Thoracic aorta (tissue), 2 donors: Measurements from ENCODE around the gene LCMT1. TPM values are rescaled to one million over a fixed set of nuclear protein-coding genes. Genes with fewer than 3 reads are reported as not detected.

Source experiments
- ATAC-seq: fragments of 150-250 bp; one replicate; pipeline ENCODE4 v1.8.0; 2017; ENCODE audit warnings: low read depth; ENCODE audit not compliant: insufficient number of reproducible peaks, low FRiP score
- DNase-seq: peaks from one replicate; pipeline ENCODE4 v3.0.0-alpha.2; 2020; ENCODE audit warnings: low spot score
- H3K27ac ChIP-seq, 2 donors: fragments of 200-600 bp; sonication (generic); 1 replicate in 1 of 2; 2 replicates in 1 of 2; pipeline ENCODE4 v1.5.1; 2016; ENCODE audit warnings: mild to moderate bottlenecking in 2 of 2, moderate library complexity in 2 of 2
- H3K27me3 ChIP-seq: fragments of 200-600 bp; sonication (generic); replicated peaks from 2 replicates; pipeline ENCODE4 v1.6.0; 2016; ENCODE audit warnings: mild to moderate bottlenecking; ENCODE audit not compliant: insufficient read depth
- H3K36me3 ChIP-seq: fragments of 200-600 bp; sonication (generic); one replicate; pipeline ENCODE4 v1.5.1; 2016
- H3K4me1 ChIP-seq, 2 donors: fragments of 200-600 bp; sonication (generic); 1 replicate in 1 of 2; 2 replicates in 1 of 2; pipeline versions ENCODE4 v1.5.1 to v1.6.0; 2016; ENCODE audit warnings: low read depth in 2 of 2, mild to moderate bottlenecking in 1 of 2; ENCODE audit not compliant: control insufficient read depth in 1 of 2
- H3K4me3 ChIP-seq: fragments of 200-600 bp; sonication (generic); 2 replicates; pipeline ENCODE4 v1.5.1; 2016; ENCODE audit warnings: mild to moderate bottlenecking
- H3K9me3 ChIP-seq: fragments of 200-600 bp; sonication (generic); 2 replicates; pipeline ENCODE4 v1.5.1; 2016
- total RNA-seq, 2 donors: library from RNA; depleted of rRNA; stranded (reverse); fragments of >200 nt; gene quantifications; one replicate each; pipeline versions ENCODE4 v1.1.0 to v1.2.3, GENCODE V29; 2016
- TF ChIP-seq, protein P1 (sequence below): fragments of 200-600 bp; sonication (generic); IDR thresholded peaks from one replicate; pipeline ENCODE4 v1.5.1; 2019; ENCODE audit warnings: antibody characterized with exemption

The LCMT1 gene
- total RNA-seq, 2 donors from 2014 or later, result 31.0 to 42.5 TPM

DNA sequence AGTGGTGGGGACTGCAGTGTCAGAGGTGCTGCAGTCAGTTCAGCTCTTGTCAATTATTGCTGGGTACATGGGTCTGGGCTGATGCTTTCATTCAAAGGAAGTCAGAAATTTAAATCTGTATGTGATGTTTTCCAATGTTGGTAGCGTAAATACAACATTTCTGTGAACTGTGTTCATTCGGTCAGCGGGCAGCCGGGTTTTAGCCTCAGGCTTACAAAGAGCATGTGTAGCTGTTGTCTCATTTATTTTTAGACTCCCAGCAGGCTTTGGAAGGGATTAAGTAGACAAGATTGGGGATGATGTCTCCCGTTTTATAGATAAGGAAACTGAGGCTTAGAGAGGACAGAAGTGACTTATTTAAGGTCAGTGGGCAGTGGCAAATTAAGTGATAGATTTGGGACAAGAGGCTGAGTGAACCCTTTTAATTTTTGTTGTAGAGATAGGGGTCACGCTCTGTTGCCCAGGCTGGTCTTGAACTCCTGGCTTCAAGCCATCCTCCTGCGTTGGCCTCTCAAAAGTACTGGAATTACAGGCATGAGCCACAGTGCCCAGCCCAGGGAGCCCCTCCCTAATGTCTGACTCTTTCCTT lies 113.3 kb downstream of the LCMT1 start:
- Histone ChIP-seq H3K4me3 (no peak overlapping the region), H3K27me3 (no peaks in the 10 kb centered on the region), H3K27ac (no peak overlapping the region), H3K9me3 (no peaks in the 10 kb centered on the region), H3K4me1 (peaks cover 0 to 7% of the 10 kb centered on the region in 2 donors), H3K36me3 (no peaks in the 10 kb centered on the region)
- DNase-seq, result no peak
- ATAC-seq, result no peak
- TF ChIP-seq, protein P1, sequence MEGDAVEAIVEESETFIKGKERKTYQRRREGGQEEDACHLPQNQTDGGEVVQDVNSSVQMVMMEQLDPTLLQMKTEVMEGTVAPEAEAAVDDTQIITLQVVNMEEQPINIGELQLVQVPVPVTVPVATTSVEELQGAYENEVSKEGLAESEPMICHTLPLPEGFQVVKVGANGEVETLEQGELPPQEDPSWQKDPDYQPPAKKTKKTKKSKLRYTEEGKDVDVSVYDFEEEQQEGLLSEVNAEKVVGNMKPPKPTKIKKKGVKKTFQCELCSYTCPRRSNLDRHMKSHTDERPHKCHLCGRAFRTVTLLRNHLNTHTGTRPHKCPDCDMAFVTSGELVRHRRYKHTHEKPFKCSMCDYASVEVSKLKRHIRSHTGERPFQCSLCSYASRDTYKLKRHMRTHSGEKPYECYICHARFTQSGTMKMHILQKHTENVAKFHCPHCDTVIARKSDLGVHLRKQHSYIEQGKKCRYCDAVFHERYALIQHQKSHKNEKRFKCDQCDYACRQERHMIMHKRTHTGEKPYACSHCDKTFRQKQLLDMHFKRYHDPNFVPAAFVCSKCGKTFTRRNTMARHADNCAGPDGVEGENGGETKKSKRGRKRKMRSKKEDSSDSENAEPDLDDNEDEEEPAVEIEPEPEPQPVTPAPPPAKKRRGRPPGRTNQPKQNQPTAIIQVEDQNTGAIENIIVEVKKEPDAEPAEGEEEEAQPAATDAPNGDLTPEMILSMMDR, result no peak

Other genes starting within 250 kb of the LCMT1 start
- 10 to 100 TPM; 39.0 to 83.2 TPM for gene ARHGAP17, start 96.4 kb upstream of the LCMT1 start, total RNA-seq
- under 1 TPM in 1 of 2 donors, not detected in 1; 0.95 TPM for gene AQP8, start 105.2 kb downstream of the LCMT1 start, total RNA-seq
- gene ZKSCAN2, start 146.1 kb downstream of the LCMT1 start, total RNA-seq, result 1 to 10 TPM; 4.1 to 5.0 TPM